Body of pancreas (tissue), 4 donors: ENCODE measurements around the gene SMIM3. TPM values are rescaled to one million over a fixed set of nuclear protein-coding genes. Genes with fewer than 3 reads are reported as not detected.

Experiments
- ATAC-seq: fragments of 150-250 bp; one replicate; pipeline ENCODE4 v1.9.1; 2016
- DNase-seq, 4 donors: peaks; one replicate each; pipeline ENCODE4 v3.0.0-alpha.2; 2019
- H3K27ac ChIP-seq, 4 donors: fragments of 200-600 bp; sonication (generic); 1 replicate in 3 of 4; 2 replicates in 1 of 4; pipeline versions ENCODE4 v1.5.1 to v1.6.1; 2016 to 2019; ENCODE audit warnings: mild to moderate bottlenecking in 1 of 4, mixed read lengths in 1 of 4, moderate library complexity in 1 of 4
- H3K27me3 ChIP-seq, 2 donors: fragments of 200-600 bp; sonication (generic); one replicate each; pipeline ENCODE4 v1.6.0; 2016; ENCODE audit warnings: mild to moderate bottlenecking in 1 of 2
- H3K36me3 ChIP-seq, 2 donors: fragments of 200-600 bp; sonication (generic); replicated peaks in 1 of 2; 2 replicates each; pipeline ENCODE4 v1.5.1; 2016; ENCODE audit warnings: low read depth in 2 of 2; ENCODE audit not compliant: insufficient read depth in 1 of 2
- H3K4me1 ChIP-seq: fragments of 200-600 bp; sonication (generic); one replicate; pipeline ENCODE4 v1.6.0; 2016
- H3K4me3 ChIP-seq, 2 donors: fragments of 200-600 bp; sonication (generic); 1 replicate in 1 of 2; 2 replicates in 1 of 2; pipeline ENCODE4 v1.5.1; 2016 to 2019
- H3K9me3 ChIP-seq, 3 donors: fragments of 200-600 bp; sonication (generic); 1 replicate in 2 of 3; 2 replicates in 1 of 3; pipeline ENCODE4 v1.5.1; 2016
- POLR2A ChIP-seq, 3 donors: fragments of 450-650 bp; IDR thresholded peaks; one replicate each; pipeline ENCODE4 v1.6.1; 2016; ENCODE audit warnings: antibody characterized with exemption in 3 of 3, mild to moderate bottlenecking in 2 of 3
- WGBS, 2 donors: methylation state at CpG; one replicate each; pipeline ENCODE4 v1.1.5; 2017; 5-methylcytosine and 5-hydroxymethylcytosine counted together
- intact Hi-C: fragments of 100-400 bp; cut with DNase I; formaldehyde crosslinking; loops from one replicate; pipeline ENCODE4 v1.15.1; 2023
- total RNA-seq, 2 donors: library from RNA; depleted of rRNA; stranded (reverse); fragments of >200 nt; gene quantifications; one replicate each; pipeline ENCODE4 v1.1.0, GENCODE V29; 2016
- TF ChIP-seq, protein P1 (sequence below), 7 experiments: fragments of 450-650 bp in 4 of 7; fragments of 200-600 bp in 3 of 7; sonication (generic) in 3 of 7; IDR thresholded peaks; one replicate each; pipeline ENCODE4 v1.5.1; 2016 to 2019; ENCODE audit warnings: antibody characterized with exemption in 7 of 7

The SMIM3 gene
- total RNA-seq, 2 donors from 2014 or later: 40.2 to 51.6 TPM

DNA sequence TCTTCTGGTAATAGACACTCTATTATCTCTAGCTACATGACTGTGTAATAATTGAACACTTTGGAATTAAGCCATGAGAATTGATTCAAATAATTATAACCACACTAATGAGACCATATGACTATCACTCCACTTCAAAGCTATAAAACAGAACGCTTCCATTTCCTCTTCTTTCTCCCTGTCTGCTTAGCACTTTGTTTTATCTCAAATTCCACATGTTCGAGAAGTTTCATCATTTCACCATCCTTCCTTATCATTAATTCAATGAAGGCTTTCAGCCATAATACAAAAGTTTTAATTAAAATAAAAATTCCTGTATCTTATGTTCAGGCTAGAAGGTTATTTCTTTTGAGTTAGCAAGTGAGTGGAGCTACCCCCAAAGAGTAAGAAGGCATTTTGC is 12.3 kb upstream of the SMIM3 start:
- TF ChIP-seq, protein P1, sequence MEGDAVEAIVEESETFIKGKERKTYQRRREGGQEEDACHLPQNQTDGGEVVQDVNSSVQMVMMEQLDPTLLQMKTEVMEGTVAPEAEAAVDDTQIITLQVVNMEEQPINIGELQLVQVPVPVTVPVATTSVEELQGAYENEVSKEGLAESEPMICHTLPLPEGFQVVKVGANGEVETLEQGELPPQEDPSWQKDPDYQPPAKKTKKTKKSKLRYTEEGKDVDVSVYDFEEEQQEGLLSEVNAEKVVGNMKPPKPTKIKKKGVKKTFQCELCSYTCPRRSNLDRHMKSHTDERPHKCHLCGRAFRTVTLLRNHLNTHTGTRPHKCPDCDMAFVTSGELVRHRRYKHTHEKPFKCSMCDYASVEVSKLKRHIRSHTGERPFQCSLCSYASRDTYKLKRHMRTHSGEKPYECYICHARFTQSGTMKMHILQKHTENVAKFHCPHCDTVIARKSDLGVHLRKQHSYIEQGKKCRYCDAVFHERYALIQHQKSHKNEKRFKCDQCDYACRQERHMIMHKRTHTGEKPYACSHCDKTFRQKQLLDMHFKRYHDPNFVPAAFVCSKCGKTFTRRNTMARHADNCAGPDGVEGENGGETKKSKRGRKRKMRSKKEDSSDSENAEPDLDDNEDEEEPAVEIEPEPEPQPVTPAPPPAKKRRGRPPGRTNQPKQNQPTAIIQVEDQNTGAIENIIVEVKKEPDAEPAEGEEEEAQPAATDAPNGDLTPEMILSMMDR (IDR thresholded peaks at IDR 0.05): no peak
- TF ChIP-seq POLR2A (IDR thresholded peaks at IDR 0.05): no peak
- Histone ChIP-seq H3K4me3 (no peak overlapping the region), H3K9me3 (no peaks in the 10 kb centered on the region), H3K4me1 (peaks cover 9% of the 10 kb centered on the region), H3K36me3 (no peaks in the 10 kb centered on the region), H3K27me3 (no peaks in the 10 kb centered on the region), H3K27ac (no peak overlapping the region)
- whole genome bisulfite sequencing, 2 donors: 57 to 66% methylated on average over 2 of the region's 2 CpGs
- ATAC-seq (no peak), DNase-seq (no peak)
- intact Hi-C loops: no loop called here

DNA sequence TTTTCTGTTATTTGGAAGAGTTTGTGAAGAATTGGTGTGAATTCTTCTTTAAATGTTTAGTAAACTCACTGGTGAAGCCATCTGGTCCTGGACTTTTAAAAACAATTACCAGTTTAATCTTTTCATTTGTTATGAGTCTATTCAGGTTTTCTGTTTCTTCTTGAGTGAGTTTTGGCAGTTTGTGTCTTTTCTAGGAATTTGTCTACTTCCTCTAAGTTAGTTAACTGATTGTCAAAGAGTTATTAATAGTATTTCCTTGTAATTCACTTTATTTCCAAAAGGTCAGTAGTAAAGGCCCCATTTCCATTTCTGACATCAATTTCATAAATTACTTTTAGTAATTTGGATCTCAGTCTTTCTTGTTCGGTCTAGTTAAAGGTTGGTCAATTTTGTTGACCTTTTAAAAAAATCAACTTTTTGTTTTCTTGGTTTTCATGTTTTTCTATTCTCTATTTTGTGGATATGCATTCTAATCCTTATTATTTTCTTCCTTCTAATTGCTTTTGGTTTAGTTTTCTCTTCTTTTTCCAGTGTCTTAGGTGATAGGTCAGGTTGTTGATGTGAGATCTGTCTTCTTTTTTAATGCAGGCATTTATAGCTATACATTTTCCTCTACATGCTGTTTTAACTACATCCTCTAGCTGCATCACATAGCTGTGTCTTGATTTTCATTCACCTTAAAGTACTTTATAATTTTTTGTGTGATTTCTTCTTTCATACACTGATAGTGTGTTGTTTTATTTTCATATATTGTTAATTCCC is 7.3 kb upstream of the SMIM3 start:
- WGBS, 2 donors: 74 to 77% methylated on average over 1 of the region's 1 CpG
- DNase-seq (no peak), ATAC-seq (no peak)
- Histone ChIP-seq H3K4me3 (no peak overlapping the region), H3K27me3 (no peaks in the 10 kb centered on the region), H3K27ac (no peak overlapping the region), H3K36me3 (no peaks in the 10 kb centered on the region), H3K4me1 (no peaks in the 10 kb centered on the region), H3K9me3 (no peaks in the 10 kb centered on the region)
- intact Hi-C loops: no loop called here
- TF ChIP-seq, protein P1 (IDR thresholded peaks at IDR 0.05): no peak
- TF ChIP-seq POLR2A (IDR thresholded peaks at IDR 0.05): no peak

DNA sequence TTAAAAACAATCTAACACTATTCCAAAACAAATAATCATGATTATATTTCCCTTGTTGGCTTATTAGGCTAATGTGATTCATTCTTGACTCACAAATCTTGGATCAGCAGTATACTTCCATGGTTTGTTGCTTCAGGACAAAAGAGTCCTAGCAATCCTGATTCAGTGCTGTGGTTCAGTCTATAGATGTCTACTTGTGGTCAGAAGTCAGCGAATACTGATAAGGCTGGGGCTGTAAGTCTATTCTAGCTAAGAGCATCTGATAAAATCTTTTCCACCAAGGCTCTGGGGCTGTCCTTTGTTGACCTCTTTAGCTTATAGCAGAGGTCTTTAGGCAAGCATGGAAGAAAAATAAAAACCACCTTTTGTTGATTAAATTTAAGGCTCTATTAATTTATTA is 4.4 kb upstream of the SMIM3 start:
- intact Hi-C loops: no loop called here
- Histone ChIP-seq H3K4me3 (no peak overlapping the region), H3K27ac (no peak overlapping the region), H3K36me3 (no peaks in the 10 kb centered on the region), H3K27me3 (no peaks in the 10 kb centered on the region), H3K9me3 (no peaks in the 10 kb centered on the region), H3K4me1 (peaks cover 9% of the 10 kb centered on the region)
- no peak for ATAC-seq
- TF ChIP-seq POLR2A (IDR thresholded peaks at IDR 0.05): no peak
- TF ChIP-seq, protein P1 (IDR thresholded peaks at IDR 0.05): no peak
- no peak for DNase-seq
- 60 to 62% methylated on average over 1 of the region's 1 CpG for whole genome bisulfite sequencing, 2 donors

DNA sequence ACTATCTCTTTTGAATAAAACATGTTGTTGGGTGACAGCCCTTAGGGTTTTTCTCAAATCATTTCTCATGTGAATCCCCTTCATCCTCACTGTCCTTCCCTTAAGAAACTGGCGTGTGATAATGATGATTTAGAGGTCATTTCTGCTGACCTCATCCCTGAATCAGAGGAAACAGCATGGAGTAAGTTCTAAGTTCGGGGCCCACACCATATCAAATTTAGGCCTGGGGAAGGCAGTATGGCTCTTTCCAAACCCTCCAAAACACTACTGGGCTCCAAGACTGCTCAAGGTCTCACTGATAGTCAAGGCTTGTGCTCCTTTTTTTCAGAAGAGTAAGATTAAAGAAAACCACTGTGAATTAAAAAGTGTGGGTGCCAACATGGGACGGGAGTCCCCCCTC is 872 bp upstream of the SMIM3 start:
- H3K36me3 ChIP-seq: no peaks in the 10 kb centered on the region
- WGBS, 2 donors: 27 to 32% methylated on average over 3 of the region's 3 CpGs
- H3K4me3 ChIP-seq: no peak overlapping the region
- intact Hi-C loops: no loop called here
- H3K27me3 ChIP-seq: no peaks in the 10 kb centered on the region
- no peaks in the 10 kb centered on the region for H3K9me3 ChIP-seq
- DNase-seq (no peak), ATAC-seq (no peak)
- H3K27ac ChIP-seq: peak overlapping the region; percentile 72 to 89 (median 83)
- TF ChIP-seq, protein P1 (IDR thresholded peaks at IDR 0.05): no peak
- no peak for TF ChIP-seq POLR2A (IDR thresholded peaks at IDR 0.05)
- peaks cover 45% of the 10 kb centered on the region for H3K4me1 ChIP-seq

DNA sequence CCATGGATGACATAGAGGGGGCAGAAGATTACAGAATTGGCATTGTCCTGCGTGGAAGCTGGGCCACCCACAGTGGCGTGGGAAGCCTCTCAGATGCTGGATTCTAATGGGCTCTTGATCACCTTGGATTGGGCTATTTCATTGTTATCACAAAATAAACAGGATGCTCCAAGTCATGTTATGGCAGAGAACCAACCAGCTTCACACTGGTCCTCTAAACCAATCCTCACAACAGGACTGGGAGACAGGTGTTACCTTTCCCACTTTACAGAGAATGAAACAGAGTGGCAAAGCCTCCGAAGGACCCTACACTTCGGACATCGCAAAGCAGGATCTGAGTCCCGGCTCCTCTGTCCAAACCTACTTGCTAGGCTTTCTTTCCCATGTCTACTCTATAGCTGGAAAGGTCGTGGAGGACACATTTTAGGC is 455 bp upstream of the SMIM3 start:
- DNase-seq: peak in 3 of 4 donors; percentile 60 to 78 (median 71)
- peak overlapping the region; percentile 72 to 89 (median 83) for H3K27ac ChIP-seq
- peaks cover 49% of the 10 kb centered on the region for H3K4me1 ChIP-seq

More for the DNA sequence above, 455 bp upstream of the SMIM3 start:
- Histone ChIP-seq H3K36me3 (no peaks in the 10 kb centered on the region), H3K4me3 (peak overlapping the region; percentile 50 to 74), H3K27me3 (no peaks in the 10 kb centered on the region), H3K9me3 (no peaks in the 10 kb centered on the region)
- WGBS, 2 donors: 8% methylated on average over 7 of the region's 7 CpGs
- peak; percentile 58 for ATAC-seq
- TF ChIP-seq POLR2A (IDR thresholded peaks at IDR 0.05): no peak
- intact Hi-C loops: no loop called here
